ENCODE data around the gene BDNF. TPM values are rescaled to one million over a fixed set of nuclear protein-coding genes. Genes with fewer than 3 reads are reported as not detected.

BDNF gene
- total RNA-seq, 1 donor from 2014 or later, result 1.6 TPM

- peaks cover 81% of the 10 kb centered on the region for H3K27me3 ChIP-seq
- H3K27me3 Mint-ChIP-seq (ENCODE audit: insufficient read depth, low read depth), result peaks cover 41% of the 10 kb centered on the region
These were observed 22.1 kb upstream of the BDNF start for GRCh38 chr11:27722117-27722952.

DNA sequence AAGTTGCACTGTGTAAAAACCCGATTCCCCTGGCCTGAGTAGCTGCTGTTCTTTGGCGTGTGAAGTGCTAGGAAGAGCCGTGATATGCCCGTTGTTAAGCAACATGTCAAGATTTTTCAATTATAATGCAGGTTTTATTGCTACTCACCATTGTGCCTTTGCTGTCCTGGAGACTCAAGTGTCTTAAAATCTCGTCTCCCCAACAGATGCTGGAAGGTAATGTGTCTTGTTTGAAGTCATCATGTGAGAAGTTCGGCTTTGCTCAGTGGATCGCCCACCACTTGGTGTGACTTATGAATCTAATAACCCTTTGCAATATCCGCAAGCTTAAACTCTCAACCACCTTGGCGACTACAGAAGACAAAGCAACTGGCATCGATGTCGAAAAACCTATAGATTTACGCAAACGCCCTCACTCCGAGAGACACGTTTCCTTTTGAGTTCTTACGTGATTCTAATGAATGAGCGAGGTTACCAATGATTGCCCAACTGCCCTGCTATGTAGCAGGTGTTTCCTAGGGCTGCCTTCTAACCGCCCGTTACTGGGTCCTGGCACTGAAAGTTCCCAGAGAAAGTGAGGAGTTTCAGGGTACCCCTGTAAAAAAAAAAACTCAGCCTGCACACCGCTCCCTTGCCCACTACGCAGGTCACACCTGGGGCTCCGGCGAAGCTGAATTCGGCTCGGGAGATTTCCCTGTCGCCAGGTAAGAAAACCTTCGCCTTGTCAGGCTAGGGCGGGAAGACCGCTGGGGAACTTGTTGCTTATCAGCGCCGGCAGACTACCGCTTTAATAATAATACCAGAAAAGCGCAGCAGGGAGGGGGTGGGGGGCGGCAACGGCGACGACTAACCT is 21.2 kb upstream of the BDNF start:
- peaks cover 20% of the 10 kb centered on the region for H4K20me1 ChIP-seq (ENCODE audit: low read depth)
- H3F3A ChIP-seq (ENCODE audit: low read depth), result peaks cover 45% of the 10 kb centered on the region
- peaks cover 36% of the 10 kb centered on the region for H3K4me1 Mint-ChIP-seq
- no peak overlapping the region for H3K27ac ChIP-seq
- no peak overlapping the region for H3K27ac Mint-ChIP-seq
- no peak overlapping the region for H3K9ac ChIP-seq
- H3K9me3 Mint-ChIP-seq, result no peaks in the 10 kb centered on the region
- H3K4me3 ChIP-seq, result peak overlapping the region; percentile 69
- peak overlapping the region; percentile 86 for H3K4me2 ChIP-seq
- peak; percentile 9 for DNase-seq (ENCODE audit: low spot score)
- H3K9me3 ChIP-seq (ENCODE audit: low read depth), result no peaks in the 10 kb centered on the region
- peaks cover 15% of the 10 kb centered on the region for H3K4me1 ChIP-seq
- no peaks in the 10 kb centered on the region for H3K36me3 Mint-ChIP-seq
- no peak overlapping the region for H2AFZ ChIP-seq (replicated peaks)
- H3K4me3 Mint-ChIP-seq, result peak overlapping the region; percentile 94
- TF ChIP-seq EZH2 (IDR thresholded peaks at IDR 0.05) (peak; percentile 78), EZH2phosphoT487 (IDR thresholded peaks at IDR 0.05) (peak; percentile 51)
- TF ChIP-seq, protein P1, sequence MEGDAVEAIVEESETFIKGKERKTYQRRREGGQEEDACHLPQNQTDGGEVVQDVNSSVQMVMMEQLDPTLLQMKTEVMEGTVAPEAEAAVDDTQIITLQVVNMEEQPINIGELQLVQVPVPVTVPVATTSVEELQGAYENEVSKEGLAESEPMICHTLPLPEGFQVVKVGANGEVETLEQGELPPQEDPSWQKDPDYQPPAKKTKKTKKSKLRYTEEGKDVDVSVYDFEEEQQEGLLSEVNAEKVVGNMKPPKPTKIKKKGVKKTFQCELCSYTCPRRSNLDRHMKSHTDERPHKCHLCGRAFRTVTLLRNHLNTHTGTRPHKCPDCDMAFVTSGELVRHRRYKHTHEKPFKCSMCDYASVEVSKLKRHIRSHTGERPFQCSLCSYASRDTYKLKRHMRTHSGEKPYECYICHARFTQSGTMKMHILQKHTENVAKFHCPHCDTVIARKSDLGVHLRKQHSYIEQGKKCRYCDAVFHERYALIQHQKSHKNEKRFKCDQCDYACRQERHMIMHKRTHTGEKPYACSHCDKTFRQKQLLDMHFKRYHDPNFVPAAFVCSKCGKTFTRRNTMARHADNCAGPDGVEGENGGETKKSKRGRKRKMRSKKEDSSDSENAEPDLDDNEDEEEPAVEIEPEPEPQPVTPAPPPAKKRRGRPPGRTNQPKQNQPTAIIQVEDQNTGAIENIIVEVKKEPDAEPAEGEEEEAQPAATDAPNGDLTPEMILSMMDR (IDR thresholded peaks at IDR 0.05), result no peak
- H3K36me3 ChIP-seq, result no peaks in the 10 kb centered on the region
- no peaks in the 10 kb centered on the region for H3K79me2 ChIP-seq (ENCODE audit: low read depth)
- peaks cover 41% of the 10 kb centered on the region for H3K27me3 Mint-ChIP-seq (ENCODE audit: insufficient read depth, low read depth)
- peaks cover 72% of the 10 kb centered on the region for H3K27me3 ChIP-seq

More at GRCh38 chr11:27722117-27722952, 22.1 kb upstream of the BDNF start:
- H3F3A ChIP-seq (ENCODE audit: low read depth), result peaks cover 39% of the 10 kb centered on the region
- peak overlapping the region; percentile 86 for H3K4me2 ChIP-seq
- H3K4me3 ChIP-seq, result peak overlapping the region; percentile 69
- no peak for TF ChIP-seq EZH2phosphoT487 (IDR thresholded peaks at IDR 0.05)
- TF ChIP-seq EZH2 (IDR thresholded peaks at IDR 0.05), result peak; percentile 86
- Mint-ChIP-seq H3K36me3 (no peaks in the 10 kb centered on the region), H3K4me3 (peak overlapping the region; percentile 94), H3K27ac (no peak overlapping the region), H3K9me3 (no peaks in the 10 kb centered on the region), H3K4me1 (peaks cover 34% of the 10 kb centered on the region)
- no peaks in the 10 kb centered on the region for H3K79me2 ChIP-seq (ENCODE audit: low read depth)
- peaks cover 20% of the 10 kb centered on the region for H4K20me1 ChIP-seq (ENCODE audit: low read depth)
- no peaks in the 10 kb centered on the region for H3K9me3 ChIP-seq (ENCODE audit: low read depth)
- no peak overlapping the region for H3K27ac ChIP-seq
- peak; percentile 58 for DNase-seq (ENCODE audit: low spot score)
- H2AFZ ChIP-seq (replicated peaks), result peak overlapping the region; percentile 95
- H3K9ac ChIP-seq, result no peak overlapping the region
- peaks cover 11% of the 10 kb centered on the region for H3K4me1 ChIP-seq
- H3K36me3 ChIP-seq, result no peaks in the 10 kb centered on the region

- H3K4me3 Mint-ChIP-seq, result peak overlapping the region; percentile 94
- Histone ChIP-seq H3K27me3 (peaks cover 61% of the 10 kb centered on the region), H3K27ac (no peak overlapping the region), H2AFZ (replicated peaks) (no peak overlapping the region), H3K4me3 (peak overlapping the region; percentile 7), H4K20me1 (ENCODE audit: low read depth) (peaks cover 20% of the 10 kb centered on the region), H3K4me1 (peaks cover 15% of the 10 kb centered on the region), H3K36me3 (no peaks in the 10 kb centered on the region), H3K4me2 (peak overlapping the region; percentile 96), H3K9me3 (ENCODE audit: low read depth) (no peaks in the 10 kb centered on the region), H3K79me2 (ENCODE audit: low read depth) (no peaks in the 10 kb centered on the region), H3K9ac (no peak overlapping the region), H3F3A (ENCODE audit: low read depth) (peaks cover 45% of the 10 kb centered on the region)
- H3K9me3 Mint-ChIP-seq, result no peaks in the 10 kb centered on the region
- no peak overlapping the region for H3K27ac Mint-ChIP-seq
- peaks cover 36% of the 10 kb centered on the region for H3K4me1 Mint-ChIP-seq
- DNase-seq (ENCODE audit: low spot score), result peak; percentile 94
- H3K27me3 Mint-ChIP-seq (ENCODE audit: insufficient read depth, low read depth), result peaks cover 41% of the 10 kb centered on the region
- no peaks in the 10 kb centered on the region for H3K36me3 Mint-ChIP-seq
- peak; percentile 26 for TF ChIP-seq EZH2 (IDR thresholded peaks at IDR 0.05)
- TF ChIP-seq EZH2phosphoT487 (IDR thresholded peaks at IDR 0.05), result peak; percentile 53
- TF ChIP-seq, protein P1 (IDR thresholded peaks at IDR 0.05), result peak; percentile 59
These were observed 20.1 kb upstream of the BDNF start for GRCh38 chr11:27720277-27720830.

Data from neural progenitor cell (in vitro differentiated cells).